DMS114 treated with DMSO at 0.1 percent for 48 hours (cell line): ENCODE data around the gene CCN2.
A peak's percentile ranks its signal among the peaks of the same experiment; 100 is the strongest.
"Not testable (repeated sequence)": the region's sequence is repeated elsewhere in the genome, so short reads cannot be mapped to it uniquely, and the experiment has no call there.

ENCODE experiments used
- DNase-seq: peaks from one replicate; lab custom pipeline; 2025; ENCODE audit not compliant: unreplicated experiment; lab: John Stamatoyannopoulos, UW

Gene CCN2

DNA sequence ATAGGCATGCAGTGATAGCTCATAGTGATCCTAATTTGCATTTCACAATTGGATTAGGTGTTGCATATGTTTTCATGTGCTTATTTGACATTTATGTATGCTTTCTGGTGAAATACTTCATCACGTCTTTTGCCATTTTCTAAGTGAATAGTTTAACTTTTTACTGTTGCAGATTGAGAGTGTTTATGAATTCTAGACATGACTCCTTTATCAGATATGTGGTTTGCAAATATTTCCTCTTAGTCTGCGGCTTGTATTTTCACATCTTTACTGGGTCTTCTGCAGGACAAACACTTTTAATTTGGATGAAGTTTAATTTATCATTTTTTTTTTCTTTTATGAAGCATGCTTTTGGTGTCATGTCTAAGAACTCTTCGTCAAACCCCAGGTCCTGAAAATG is 39.2 kb downstream of the CCN2 start:
- DNase-seq, result no peak

GRCh38 chr6:131910956-131911355 is 40.2 kb downstream of the CCN2 start:
- DNase-seq, result no peak

DNA sequence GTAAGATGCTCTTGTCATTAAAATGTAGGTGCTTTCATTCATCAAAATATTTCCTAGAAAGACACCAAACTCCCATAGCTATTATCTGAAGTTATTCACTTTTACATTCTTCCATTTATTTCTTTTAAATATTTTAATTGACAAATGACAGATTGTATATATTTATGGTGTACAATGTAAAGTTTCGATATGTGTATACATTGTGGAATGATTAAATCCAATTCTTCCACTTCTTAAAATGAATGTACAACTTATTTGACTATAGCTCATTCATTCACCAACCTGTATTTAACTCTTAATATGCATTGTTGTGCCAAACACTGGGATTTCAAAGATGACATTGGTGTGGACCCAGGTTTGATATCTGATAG is 41.0 kb downstream of the CCN2 start:
- no peak for DNase-seq

- DNase-seq, result peak; percentile 33
Measured at GRCh38 chr6:131909408-131910218, 41.6 kb downstream of the CCN2 start.

DNA sequence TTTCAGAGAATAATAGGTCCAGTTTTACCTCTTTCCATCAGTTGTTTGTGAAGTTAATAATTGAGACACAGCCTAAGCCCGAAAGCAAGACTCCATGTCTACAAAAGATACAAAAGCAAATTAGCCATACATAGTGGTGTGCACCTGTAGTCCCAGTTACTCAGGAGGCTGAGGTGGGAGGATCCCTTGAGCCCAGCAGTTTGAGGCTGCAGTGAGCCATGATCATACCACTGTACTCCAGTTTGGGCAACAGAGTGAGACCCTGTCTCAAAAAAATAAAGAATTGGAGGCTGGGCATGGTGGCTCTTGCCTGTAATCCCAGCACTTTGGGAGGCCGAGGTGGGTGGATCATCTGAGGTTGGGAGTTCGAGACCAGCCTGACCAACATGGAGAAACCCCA is 42.4 kb downstream of the CCN2 start:
- DNase-seq, result not testable (repeated sequence)

DNA sequence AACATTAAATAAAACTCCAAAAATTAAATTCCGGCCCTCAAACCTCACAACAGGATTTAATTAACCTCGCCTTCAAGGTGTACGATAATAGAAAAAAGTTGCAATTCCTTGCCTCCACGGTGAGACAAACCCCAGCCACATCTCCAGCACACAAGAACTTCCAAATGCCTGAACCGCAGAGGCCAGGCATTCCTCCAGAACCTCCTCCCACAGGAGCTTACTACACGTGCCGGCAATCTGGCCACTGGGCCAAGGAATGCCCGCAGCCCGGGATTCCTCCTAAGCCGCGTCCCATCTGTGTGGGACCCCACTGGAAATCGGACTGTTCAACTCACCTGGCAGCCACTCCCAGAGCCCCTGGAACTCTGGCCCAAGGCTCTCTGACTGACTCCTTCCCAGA is 47.4 kb downstream of the CCN2 start:
- not testable (repeated sequence) for DNase-seq

DNA sequence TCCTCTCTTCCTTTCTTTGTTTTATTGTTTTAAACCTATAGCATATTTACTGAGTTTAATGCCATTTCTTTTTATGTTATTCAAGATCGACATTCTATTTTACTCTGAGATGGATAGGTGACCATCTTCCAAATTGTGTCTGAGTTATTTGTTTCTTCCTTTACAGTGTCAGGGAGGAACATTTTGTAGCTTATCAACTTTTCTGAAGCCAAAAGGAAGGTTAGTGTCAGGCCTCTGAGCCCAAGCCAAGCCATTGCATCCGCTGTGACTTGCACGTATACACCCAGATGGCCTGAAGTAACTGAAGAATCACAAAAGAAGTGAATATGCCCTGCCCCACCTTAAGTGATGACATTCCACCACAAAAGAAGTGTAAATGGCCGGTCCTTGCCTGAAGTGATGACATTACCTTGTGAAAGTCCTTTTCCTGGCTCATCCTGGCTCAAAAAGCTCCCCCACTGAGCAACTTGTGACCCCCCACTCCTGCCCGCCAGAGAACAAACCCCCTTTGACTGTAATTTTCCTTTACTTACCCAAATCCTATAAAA is 49.8 kb downstream of the CCN2 start:
- not testable (repeated sequence) for DNase-seq

DNA sequence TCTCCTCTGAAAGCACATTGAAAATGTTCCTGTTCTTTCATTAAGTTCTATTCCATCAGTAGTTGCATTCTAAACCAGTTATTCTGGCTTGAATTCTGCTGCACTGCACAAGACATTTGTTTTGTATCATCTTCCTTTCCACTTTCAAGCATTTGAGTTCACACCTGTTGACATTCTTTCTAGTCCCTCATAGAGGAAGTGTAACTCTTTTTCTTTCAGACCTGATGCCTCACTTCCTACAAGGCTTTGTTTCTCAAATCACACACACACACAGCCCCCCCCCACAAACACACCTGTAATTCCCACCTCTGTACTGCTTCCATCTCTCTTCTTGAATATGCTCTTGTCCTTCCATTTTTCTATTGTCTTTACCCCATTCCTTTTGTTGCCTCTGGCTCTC is 50.9 kb downstream of the CCN2 start:
- DNase-seq, result no peak

- no peak for DNase-seq
Measured at GRCh38 chr6:131898718-131899117, 52.5 kb downstream of the CCN2 start.
